HK-2 (cell line): ENCODE results near the gene STK32C.
"Not testable (repeated sequence)": the region's sequence is repeated elsewhere in the genome, so short reads cannot be mapped to it uniquely, and the experiment has no call there.

Experiments
- DNase-seq: peaks from one replicate; pipeline ENCODE4 v3.0.0-alpha.2; 2018; ENCODE audit not compliant: unreplicated experiment

STK32C gene

GRCh38 chr10:132169766-132170560 is 137.8 kb downstream of the STK32C start:
- no peak for DNase-seq

GRCh38 chr10:132169031-132169765 is 138.6 kb downstream of the STK32C start:
- DNase-seq, result no peak

GRCh38 chr10:132168571-132169030 is 139.1 kb downstream of the STK32C start:
- DNase-seq, result no peak

GRCh38 chr10:132167976-132168375 is 139.8 kb downstream of the STK32C start:
- DNase-seq, result no peak

- no peak for DNase-seq
Observed at GRCh38 chr10:132167041-132167674, 140.6 kb downstream of the STK32C start.

GRCh38 chr10:132166216-132166950 is 141.4 kb downstream of the STK32C start:
- DNase-seq, result no peak

- no peak for DNase-seq
Observed at GRCh38 chr10:132165416-132165980, 142.3 kb downstream of the STK32C start.

GRCh38 chr10:132164761-132165278 is 142.9 kb downstream of the STK32C start:
- DNase-seq, result no peak

- DNase-seq, result no peak
Observed at GRCh38 chr10:132163826-132164515, 143.8 kb downstream of the STK32C start.

- DNase-seq, result no peak
Observed at GRCh38 chr10:132163278-132163765, 144.4 kb downstream of the STK32C start.

- DNase-seq, result no peak
Observed at GRCh38 chr10:132162590-132163277, 145.0 kb downstream of the STK32C start.

- no peak for DNase-seq
Observed at GRCh38 chr10:132162021-132162531, 145.7 kb downstream of the STK32C start.

- DNase-seq, result not testable (repeated sequence)
Observed at GRCh38 chr10:132160834-132161622, 146.7 kb downstream of the STK32C start.

- DNase-seq, result not testable (repeated sequence)
Observed at GRCh38 chr10:132160231-132160630, 147.5 kb downstream of the STK32C start.

- DNase-seq, result not testable (repeated sequence)
Observed at GRCh38 chr10:132159302-132160230, 148.2 kb downstream of the STK32C start.

- no peak for DNase-seq
Observed at GRCh38 chr10:132158823-132159222, 148.9 kb downstream of the STK32C start.

- DNase-seq, result no peak
Observed at GRCh38 chr10:132158122-132158741, 149.5 kb downstream of the STK32C start.
